Measurements from ENCODE around the gene DAGLB. TPM values are rescaled to one million over a fixed set of nuclear protein-coding genes. Genes with fewer than 3 reads are reported as not detected.
A peak's percentile ranks its signal among the peaks of the same experiment; 100 is the strongest.

Gene DAGLB
- polyA plus RNA-seq, 1 donor (not counting 4 experiments of a cell fraction or from before 2014, with no cell fraction given), result 15.5 TPM

- DNase-seq (ENCODE audit: low read depth, low spot score) (no peak), FAIRE-seq (no peak)
- TF ChIP-seq CTCF (optimal IDR thresholded peaks at IDR 0.05 in 1 of 3, IDR thresholded peaks at IDR 0.05 in 1 of 3, conservative IDR thresholded peaks at IDR 0.05 in 1 of 3; ENCODE audit: extremely low read depth in 1 of 3, insufficient read depth in 2 of 3, low read length in 3 of 3) (no peak), EZH2 (IDR thresholded peaks at IDR 0.05; ENCODE audit: low read length) (no peak)
- Histone ChIP-seq H3K4me3 (ENCODE audit: control insufficient read depth in 2 of 3, extremely low read depth in 1 of 3, insufficient read depth in 2 of 3, low read depth in 1 of 3, low read length in 3 of 3) (no peak overlapping the region), H3K4me1 (ENCODE audit: control insufficient read depth, extremely low read depth, insufficient read depth, low read length) (peaks cover 57% of the 10 kb centered on the region), H3K36me3 (ENCODE audit: control insufficient read depth in 2 of 2, extremely low read depth in 1 of 2, insufficient read depth in 2 of 2, low read length in 2 of 2) (peaks cover 7 to 26% of the 10 kb centered on the region in 2 experiments), H2AFZ (ENCODE audit: control insufficient read depth, low read length) (no peak overlapping the region), H3K79me2 (ENCODE audit: control insufficient read depth, insufficient read depth, low read length) (peaks cover 89% of the 10 kb centered on the region), H3K27ac (ENCODE audit: control insufficient read depth, insufficient read depth, low read length) (peak overlapping the region; percentile 88), H3K9me1 (ENCODE audit: control insufficient read depth, extremely low read depth, insufficient read depth, low read length) (peaks cover 5% of the 10 kb centered on the region), H3K9ac (ENCODE audit: control insufficient read depth, extremely low read depth, insufficient read depth, low read length) (no peak overlapping the region), H3K9me3 (ENCODE audit: control insufficient read depth, low read depth, low read length) (no peaks in the 10 kb centered on the region), H4K20me1 (ENCODE audit: control insufficient read depth, extremely low read depth, insufficient read depth, low read length) (peaks cover 28% of the 10 kb centered on the region), H3K4me2 (ENCODE audit: control insufficient read depth, extremely low read depth, insufficient read depth, low read depth, low read length) (no peak overlapping the region), H3K27me3 (ENCODE audit: control insufficient read depth, extremely low read depth, insufficient read depth, low read length) (no peaks in the 10 kb centered on the region)
- dilution Hi-C loops (cut with MboI; ENCODE audit: extremely low pct_ligation_motif_present, low sequenced_read_pairs), result no loop called here
Measured at GRCh38 chr7:6386779-6387178, 61.0 kb downstream of the DAGLB start.

- no peak for DNase-seq (ENCODE audit: low read depth, low spot score)
- peak; percentile 29 for FAIRE-seq
- H3K27me3 ChIP-seq (ENCODE audit: control insufficient read depth, extremely low read depth, insufficient read depth, low read length), result no peaks in the 10 kb centered on the region
- dilution Hi-C loops (cut with MboI; ENCODE audit: extremely low pct_ligation_motif_present, low sequenced_read_pairs), result no loop called here
- no peaks in the 10 kb centered on the region for H3K9me3 ChIP-seq (ENCODE audit: control insufficient read depth, low read depth, low read length)
- H3K9me1 ChIP-seq (ENCODE audit: control insufficient read depth, extremely low read depth, insufficient read depth, low read length), result peaks cover 5% of the 10 kb centered on the region
- peaks cover 25% of the 10 kb centered on the region for H4K20me1 ChIP-seq (ENCODE audit: control insufficient read depth, extremely low read depth, insufficient read depth, low read length)
- peaks cover 7 to 24% of the 10 kb centered on the region in 2 experiments for H3K36me3 ChIP-seq (ENCODE audit: control insufficient read depth in 2 of 2, extremely low read depth in 1 of 2, insufficient read depth in 2 of 2, low read length in 2 of 2)
- H3K79me2 ChIP-seq (ENCODE audit: control insufficient read depth, insufficient read depth, low read length), result peaks cover 89% of the 10 kb centered on the region
- peaks cover 57% of the 10 kb centered on the region for H3K4me1 ChIP-seq (ENCODE audit: control insufficient read depth, extremely low read depth, insufficient read depth, low read length)
- no peak overlapping the region for H2AFZ ChIP-seq (ENCODE audit: control insufficient read depth, low read length)
- peak overlapping the region; percentile 66 for H3K4me2 ChIP-seq (ENCODE audit: control insufficient read depth, extremely low read depth, insufficient read depth, low read depth, low read length)
- peak overlapping the region; percentile 67 for H3K9ac ChIP-seq (ENCODE audit: control insufficient read depth, extremely low read depth, insufficient read depth, low read length)
- peak overlapping the region in 2 of 3 experiments; percentile 30 to 36 for H3K4me3 ChIP-seq (ENCODE audit: control insufficient read depth in 2 of 3, extremely low read depth in 1 of 3, insufficient read depth in 2 of 3, low read depth in 1 of 3, low read length in 3 of 3)
- H3K27ac ChIP-seq (ENCODE audit: control insufficient read depth, insufficient read depth, low read length), result peak overlapping the region; percentile 88
- no peak for TF ChIP-seq EZH2 (IDR thresholded peaks at IDR 0.05; ENCODE audit: low read length)
- TF ChIP-seq CTCF (optimal IDR thresholded peaks at IDR 0.05 in 1 of 3, IDR thresholded peaks at IDR 0.05 in 1 of 3, conservative IDR thresholded peaks at IDR 0.05 in 1 of 3; ENCODE audit: extremely low read depth in 1 of 3, insufficient read depth in 2 of 3, low read length in 3 of 3), result no peak
Measured at GRCh38 chr7:6385909-6386560, 61.7 kb downstream of the DAGLB start.
